HepG2 (cell line): ENCODE results near the gene TWNK. TPM values are rescaled to one million over a fixed set of nuclear protein-coding genes. Genes with fewer than 3 reads are reported as not detected.
A peak's percentile ranks its signal among the peaks of the same experiment; 100 is the strongest.

Source experiments
- ATRX ChIP-seq: sonication (generic); formaldehyde crosslinking; IDR thresholded peaks from 2 replicates; pipeline ENCODE4 v1.4.0; 2020; ENCODE audit warnings: missing genetic modification reagents, borderline replicate concordance
- DR1 ChIP-seq: sonication (generic); formaldehyde crosslinking; IDR thresholded peaks from 2 replicates; pipeline ENCODE4 v1.8.0; 2021; ENCODE audit warnings: mild to moderate bottlenecking, missing genetic modification reagents, inconsistent platforms
- FLYWCH1 ChIP-seq: sonication (generic); formaldehyde crosslinking; IDR thresholded peaks from 2 replicates; pipeline ENCODE4 v1.8.1; 2023; ENCODE audit warnings: mild to moderate bottlenecking, missing genetic modification reagents
- KDM3A ChIP-seq: IDR thresholded peaks from 2 replicates; pipeline ENCODE4 v1.6.1; 2018; ENCODE audit warnings: low read depth, missing compliant biosample characterization
- MTF2 ChIP-seq: sonication (generic); formaldehyde crosslinking; IDR thresholded peaks from 2 replicates; pipeline ENCODE4 v1.5.0; 2020; ENCODE audit warnings: missing genetic modification reagents, borderline replicate concordance
- MYNN ChIP-seq: sonication (generic); formaldehyde crosslinking; IDR thresholded peaks from 2 replicates; pipeline ENCODE4 v1.4.0; 2020; ENCODE audit warnings: mild to moderate bottlenecking, low read depth, missing genetic modification reagents
- NR1H2 ChIP-seq: sonication (generic); formaldehyde crosslinking; IDR thresholded peaks from 2 replicates; pipeline ENCODE4 v1.8.1; 2022; ENCODE audit warnings: low read depth, missing genetic modification reagents, borderline replicate concordance
- PAX8 ChIP-seq: sonication (generic); formaldehyde crosslinking; IDR thresholded peaks from 2 replicates; pipeline ENCODE4 v1.8.0; 2022; ENCODE audit warnings: mild to moderate bottlenecking, missing genetic modification reagents, borderline replicate concordance
- PHF21A ChIP-seq: sonication (generic); formaldehyde crosslinking; IDR thresholded peaks from 2 replicates; pipeline ENCODE4 v1.5.0; 2020; ENCODE audit warnings: mild to moderate bottlenecking, missing genetic modification reagents
- REXO4 ChIP-seq: sonication (generic); formaldehyde crosslinking; IDR thresholded peaks from 2 replicates; pipeline ENCODE4 v1.8.0; 2022; ENCODE audit warnings: missing genetic modification reagents, mild to moderate bottlenecking, borderline replicate concordance
- RFX1 ChIP-seq: fragments of 450-650 bp; IDR thresholded peaks from 2 replicates; pipeline ENCODE4 v1.6.1; 2017
- SP5 ChIP-seq: IDR thresholded peaks from 2 replicates; pipeline ENCODE4 v1.6.1; 2016; ENCODE audit warnings: low read depth, borderline replicate concordance
- ZNF3 ChIP-seq: IDR thresholded peaks from 2 replicates; pipeline ENCODE4 v1.7.0; 2017; ENCODE audit warnings: inconsistent platforms
- ZNF441 ChIP-seq: sonication (generic); formaldehyde crosslinking; IDR thresholded peaks from 2 replicates; pipeline ENCODE4 v1.7.0; 2021; ENCODE audit warnings: missing genetic modification reagents, borderline replicate concordance
- ZNF557 ChIP-seq: sonication (generic); formaldehyde crosslinking; IDR thresholded peaks from 2 replicates; pipeline ENCODE4 v1.4.0; 2020; ENCODE audit warnings: missing genetic modification reagents
- ZNF773 ChIP-seq: sonication (generic); formaldehyde crosslinking; IDR thresholded peaks from 2 replicates; pipeline ENCODE4 v1.4.0; 2020; ENCODE audit warnings: missing genetic modification reagents, borderline replicate concordance
- polyA plus RNA-seq, 8 experiments: library from polyadenylated mRNA; depleted of rRNA in 3 of 8; stranded (reverse) in 7 of 8; unstranded in 1 of 8; fragments of >200 nt; fragmentation: Illumina TruSeq in 4 of 8; extraction: Trizol in 4 of 8; gene quantifications; 2 replicates each; pipeline versions ENCODE4 v1.2.1 to v1.2.3, GENCODE V29; 2011 to 2016; ENCODE audit warnings: low read depth in 4 of 8, missing spikeins in 1 of 8, mixed read lengths in 1 of 8; ENCODE audit not compliant: insufficient read depth in 1 of 8
- total RNA-seq, 5 experiments: library from RNA; depleted of rRNA; stranded (reverse); fragments of >200 nt; fragmentation: Illumina TruSeq; extraction: Trizol; gene quantifications; 2 replicates each; pipeline ENCODE4 v1.2.3, GENCODE V29; 2016; ENCODE audit warnings: low read depth in 1 of 5
- TF ChIP-seq, protein P1 (sequence below): sonication (generic); formaldehyde crosslinking; IDR thresholded peaks from 2 replicates; pipeline ENCODE4 v1.5.0; 2020; ENCODE audit warnings: mild to moderate bottlenecking, missing genetic modification reagents, moderate library complexity
- TF ChIP-seq, protein P2 (sequence below): sonication (generic); formaldehyde crosslinking; IDR thresholded peaks from 2 replicates; pipeline ENCODE4 v1.4.0; 2020; ENCODE audit warnings: missing genetic modification reagents
- TF ChIP-seq, protein P3 (sequence below): sonication (generic); formaldehyde crosslinking; IDR thresholded peaks from 2 replicates; pipeline ENCODE4 v1.4.0; 2020; ENCODE audit warnings: missing genetic modification reagents, borderline replicate concordance
- TF ChIP-seq, protein P4 (sequence below): conservative IDR thresholded peaks from 2 replicates; pipeline ENCODE4 v1.6.1; 2018; ENCODE audit warnings: missing genetic modification reagents

Gene TWNK
- total and polyA plus RNA-seq, 2 of the 13 experiments (the other 11 are each of a cell fraction or from before 2014, with no cell fraction given), result 10.7 to 16.5 TPM

DNA sequence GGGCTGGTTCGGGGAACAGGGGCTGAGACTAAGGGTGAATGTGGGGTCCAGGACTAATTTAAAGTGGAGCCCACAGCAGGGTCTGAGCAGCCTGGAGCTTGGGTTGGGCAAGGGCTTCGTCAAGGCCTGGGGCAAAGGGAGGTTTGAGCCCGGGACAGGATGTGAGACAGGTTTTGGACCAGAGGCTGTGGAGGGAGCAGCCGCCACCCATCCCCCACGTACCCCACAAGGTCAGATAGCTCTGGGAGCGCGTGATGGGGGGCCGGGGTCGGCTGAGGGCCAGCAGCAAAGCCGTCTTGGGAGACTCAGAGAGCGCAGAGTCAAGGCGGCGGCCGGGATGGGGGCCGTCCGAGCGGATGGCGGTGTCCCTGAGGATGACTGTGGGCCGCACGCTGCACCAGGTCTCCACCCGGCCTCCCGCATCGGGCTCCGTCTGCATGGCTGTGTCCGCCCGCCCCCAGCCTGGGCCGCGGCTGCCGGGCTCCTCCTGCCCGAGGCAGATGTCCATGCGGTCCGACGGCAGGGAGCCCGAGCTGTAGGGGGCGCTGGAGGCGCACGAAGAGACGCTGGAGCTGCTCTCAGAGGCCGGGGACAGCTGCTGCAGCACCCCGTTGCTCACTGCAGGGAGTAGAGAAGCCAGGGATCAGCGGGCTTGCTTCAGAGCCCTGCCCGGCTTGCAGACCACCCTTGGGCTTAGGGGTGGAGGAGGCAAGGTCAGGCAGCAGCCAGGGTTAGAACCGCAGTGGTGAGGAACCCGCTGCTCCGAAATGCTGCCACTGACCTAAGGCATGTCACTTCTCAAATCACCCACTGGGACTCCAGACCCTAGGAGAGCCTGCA, 31.5 kb downstream of the TWNK start (continued):
- TF ChIP-seq, protein P1, sequence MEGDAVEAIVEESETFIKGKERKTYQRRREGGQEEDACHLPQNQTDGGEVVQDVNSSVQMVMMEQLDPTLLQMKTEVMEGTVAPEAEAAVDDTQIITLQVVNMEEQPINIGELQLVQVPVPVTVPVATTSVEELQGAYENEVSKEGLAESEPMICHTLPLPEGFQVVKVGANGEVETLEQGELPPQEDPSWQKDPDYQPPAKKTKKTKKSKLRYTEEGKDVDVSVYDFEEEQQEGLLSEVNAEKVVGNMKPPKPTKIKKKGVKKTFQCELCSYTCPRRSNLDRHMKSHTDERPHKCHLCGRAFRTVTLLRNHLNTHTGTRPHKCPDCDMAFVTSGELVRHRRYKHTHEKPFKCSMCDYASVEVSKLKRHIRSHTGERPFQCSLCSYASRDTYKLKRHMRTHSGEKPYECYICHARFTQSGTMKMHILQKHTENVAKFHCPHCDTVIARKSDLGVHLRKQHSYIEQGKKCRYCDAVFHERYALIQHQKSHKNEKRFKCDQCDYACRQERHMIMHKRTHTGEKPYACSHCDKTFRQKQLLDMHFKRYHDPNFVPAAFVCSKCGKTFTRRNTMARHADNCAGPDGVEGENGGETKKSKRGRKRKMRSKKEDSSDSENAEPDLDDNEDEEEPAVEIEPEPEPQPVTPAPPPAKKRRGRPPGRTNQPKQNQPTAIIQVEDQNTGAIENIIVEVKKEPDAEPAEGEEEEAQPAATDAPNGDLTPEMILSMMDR (CRISPR knock-in tag), result peak; percentile 100
- TF ChIP-seq RFX1, result no peak
- no peak for TF ChIP-seq PAX8 (CRISPR knock-in tag)
- TF ChIP-seq, protein P2, sequence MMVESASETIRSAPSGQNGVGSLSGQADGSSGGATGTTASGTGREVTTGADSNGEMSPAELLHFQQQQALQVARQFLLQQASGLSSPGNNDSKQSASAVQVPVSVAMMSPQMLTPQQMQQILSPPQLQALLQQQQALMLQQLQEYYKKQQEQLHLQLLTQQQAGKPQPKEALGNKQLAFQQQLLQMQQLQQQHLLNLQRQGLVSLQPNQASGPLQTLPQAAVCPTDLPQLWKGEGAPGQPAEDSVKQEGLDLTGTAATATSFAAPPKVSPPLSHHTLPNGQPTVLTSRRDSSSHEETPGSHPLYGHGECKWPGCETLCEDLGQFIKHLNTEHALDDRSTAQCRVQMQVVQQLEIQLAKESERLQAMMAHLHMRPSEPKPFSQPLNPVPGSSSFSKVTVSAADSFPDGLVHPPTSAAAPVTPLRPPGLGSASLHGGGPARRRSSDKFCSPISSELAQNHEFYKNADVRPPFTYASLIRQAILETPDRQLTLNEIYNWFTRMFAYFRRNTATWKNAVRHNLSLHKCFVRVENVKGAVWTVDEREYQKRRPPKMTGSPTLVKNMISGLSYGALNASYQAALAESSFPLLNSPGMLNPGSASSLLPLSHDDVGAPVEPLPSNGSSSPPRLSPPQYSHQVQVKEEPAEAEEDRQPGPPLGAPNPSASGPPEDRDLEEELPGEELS (CRISPR knock-in tag), result no peak
- TF ChIP-seq SP5 (CRISPR knock-in tag), result no peak
- 0 out of 2 replicates have a peak, but pooled peaks have one; percentile 18 for TF ChIP-seq PHF21A (CRISPR knock-in tag)
- TF ChIP-seq FLYWCH1 (CRISPR knock-in tag), result no peak
- TF ChIP-seq NR1H2 (CRISPR knock-in tag), result no peak
- TF ChIP-seq DR1 (CRISPR knock-in tag), result peak; percentile 16; the same call in 1 of the 2 replicates
- no peak for TF ChIP-seq MTF2
- TF ChIP-seq, protein P3, sequence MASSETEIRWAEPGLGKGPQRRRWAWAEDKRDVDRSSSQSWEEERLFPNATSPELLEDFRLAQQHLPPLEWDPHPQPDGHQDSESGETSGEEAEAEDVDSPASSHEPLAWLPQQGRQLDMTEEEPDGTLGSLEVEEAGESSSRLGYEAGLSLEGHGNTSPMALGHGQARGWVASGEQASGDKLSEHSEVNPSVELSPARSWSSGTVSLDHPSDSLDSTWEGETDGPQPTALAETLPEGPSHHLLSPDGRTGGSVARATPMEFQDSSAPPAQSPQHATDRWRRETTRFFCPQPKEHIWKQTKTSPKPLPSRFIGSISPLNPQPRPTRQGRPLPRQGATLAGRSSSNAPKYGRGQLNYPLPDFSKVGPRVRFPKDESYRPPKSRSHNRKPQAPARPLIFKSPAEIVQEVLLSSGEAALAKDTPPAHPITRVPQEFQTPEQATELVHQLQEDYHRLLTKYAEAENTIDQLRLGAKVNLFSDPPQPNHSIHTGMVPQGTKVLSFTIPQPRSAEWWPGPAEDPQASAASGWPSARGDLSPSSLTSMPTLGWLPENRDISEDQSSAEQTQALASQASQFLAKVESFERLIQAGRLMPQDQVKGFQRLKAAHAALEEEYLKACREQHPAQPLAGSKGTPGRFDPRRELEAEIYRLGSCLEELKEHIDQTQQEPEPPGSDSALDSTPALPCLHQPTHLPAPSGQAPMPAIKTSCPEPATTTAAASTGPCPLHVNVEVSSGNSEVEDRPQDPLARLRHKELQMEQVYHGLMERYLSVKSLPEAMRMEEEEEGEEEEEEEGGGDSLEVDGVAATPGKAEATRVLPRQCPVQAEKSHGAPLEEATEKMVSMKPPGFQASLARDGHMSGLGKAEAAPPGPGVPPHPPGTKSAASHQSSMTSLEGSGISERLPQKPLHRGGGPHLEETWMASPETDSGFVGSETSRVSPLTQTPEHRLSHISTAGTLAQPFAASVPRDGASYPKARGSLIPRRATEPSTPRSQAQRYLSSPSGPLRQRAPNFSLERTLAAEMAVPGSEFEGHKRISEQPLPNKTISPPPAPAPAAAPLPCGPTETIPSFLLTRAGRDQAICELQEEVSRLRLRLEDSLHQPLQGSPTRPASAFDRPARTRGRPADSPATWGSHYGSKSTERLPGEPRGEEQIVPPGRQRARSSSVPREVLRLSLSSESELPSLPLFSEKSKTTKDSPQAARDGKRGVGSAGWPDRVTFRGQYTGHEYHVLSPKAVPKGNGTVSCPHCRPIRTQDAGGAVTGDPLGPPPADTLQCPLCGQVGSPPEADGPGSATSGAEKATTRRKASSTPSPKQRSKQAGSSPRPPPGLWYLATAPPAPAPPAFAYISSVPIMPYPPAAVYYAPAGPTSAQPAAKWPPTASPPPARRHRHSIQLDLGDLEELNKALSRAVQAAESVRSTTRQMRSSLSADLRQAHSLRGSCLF (CRISPR knock-in tag), result no peak
- TF ChIP-seq ZNF441, result peak; percentile 25; the same call in 1 of the 2 replicates
- TF ChIP-seq REXO4 (CRISPR knock-in tag), result no peak
- peak; percentile 93 for TF ChIP-seq KDM3A (CRISPR knock-in tag)
- no peak for TF ChIP-seq ATRX (CRISPR knock-in tag)
- no peak for TF ChIP-seq MYNN (CRISPR knock-in tag)
- no peak for TF ChIP-seq ZNF557 (CRISPR knock-in tag)
- no peak for TF ChIP-seq ZNF773
- TF ChIP-seq, protein P4, sequence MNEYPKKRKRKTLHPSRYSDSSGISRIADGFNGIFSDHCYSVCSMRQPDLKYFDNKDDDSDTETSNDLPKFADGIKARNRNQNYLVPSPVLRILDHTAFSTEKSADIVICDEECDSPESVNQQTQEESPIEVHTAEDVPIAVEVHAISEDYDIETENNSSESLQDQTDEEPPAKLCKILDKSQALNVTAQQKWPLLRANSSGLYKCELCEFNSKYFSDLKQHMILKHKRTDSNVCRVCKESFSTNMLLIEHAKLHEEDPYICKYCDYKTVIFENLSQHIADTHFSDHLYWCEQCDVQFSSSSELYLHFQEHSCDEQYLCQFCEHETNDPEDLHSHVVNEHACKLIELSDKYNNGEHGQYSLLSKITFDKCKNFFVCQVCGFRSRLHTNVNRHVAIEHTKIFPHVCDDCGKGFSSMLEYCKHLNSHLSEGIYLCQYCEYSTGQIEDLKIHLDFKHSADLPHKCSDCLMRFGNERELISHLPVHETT (CRISPR knock-in tag), result no peak
- no peak for TF ChIP-seq ZNF3
